HG02840 (cell line): ENCODE data around the gene TTC9C.
"Not testable (repeated sequence)": the region's sequence is repeated elsewhere in the genome, so short reads cannot be mapped to it uniquely, and the experiment has no call there.

Experiments
- ATAC-seq: cut with Tn5 transposase; IDR thresholded peaks from one replicate; pipeline ENCODE4 v1.9.1; 2021; ENCODE audit warnings: mild to moderate bottlenecking, moderate library complexity, moderate number of reproducible peaks; ENCODE audit not compliant: unreplicated experiment, low FRiP score

TTC9C gene

DNA sequence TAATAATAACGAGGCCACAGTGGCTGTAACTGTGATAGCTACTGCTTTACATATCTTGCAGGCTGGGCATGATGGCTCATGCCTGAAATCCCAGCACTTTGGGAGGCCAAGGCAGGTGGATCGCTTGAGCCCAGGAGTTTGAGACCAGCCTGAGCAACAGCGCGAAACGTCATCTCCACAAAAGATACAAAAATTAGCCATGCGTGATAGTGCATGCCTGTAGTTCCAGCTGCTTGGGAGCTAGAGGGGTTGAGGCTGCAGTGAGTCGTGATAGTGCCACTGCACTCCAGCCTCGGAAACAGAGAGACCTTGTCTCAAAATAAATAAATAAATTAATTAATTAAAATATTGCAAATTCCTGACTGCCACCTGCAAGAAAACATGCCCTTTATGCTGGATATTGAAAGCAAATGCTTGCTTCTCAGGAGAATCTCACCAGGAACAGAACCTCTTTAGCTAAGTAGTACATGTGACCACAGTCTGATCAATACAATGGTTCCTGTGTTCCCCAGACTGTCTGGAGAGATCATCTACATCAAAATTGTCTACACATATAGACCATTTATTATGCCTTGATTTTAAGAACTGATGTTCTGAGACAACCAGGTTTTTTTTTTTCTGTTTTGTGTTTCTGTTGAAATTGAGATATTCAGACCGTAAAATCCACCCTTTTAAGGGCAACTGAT is 19.3 kb downstream of the TTC9C start:
- no peak for ATAC-seq

DNA sequence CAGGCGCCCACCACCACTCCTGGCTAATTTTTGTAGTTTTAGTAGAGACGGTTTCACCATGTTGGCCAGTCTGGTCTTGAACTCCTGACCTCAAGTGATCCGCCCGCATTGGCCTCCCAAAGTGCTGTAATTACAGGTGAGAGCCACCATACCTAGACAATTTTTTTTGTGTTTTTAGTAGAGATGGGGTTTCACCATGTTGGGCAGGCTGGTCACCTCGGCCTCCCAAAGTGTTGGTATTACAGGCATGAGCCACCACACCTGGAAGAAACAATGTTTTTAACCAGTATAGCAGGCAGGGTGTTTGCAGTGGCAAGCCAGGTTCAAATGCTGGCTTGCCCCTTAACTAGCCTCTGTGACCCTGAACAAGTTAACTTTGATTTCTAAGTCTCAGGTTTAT is 21.6 kb downstream of the TTC9C start:
- ATAC-seq, result not testable (repeated sequence)

DNA sequence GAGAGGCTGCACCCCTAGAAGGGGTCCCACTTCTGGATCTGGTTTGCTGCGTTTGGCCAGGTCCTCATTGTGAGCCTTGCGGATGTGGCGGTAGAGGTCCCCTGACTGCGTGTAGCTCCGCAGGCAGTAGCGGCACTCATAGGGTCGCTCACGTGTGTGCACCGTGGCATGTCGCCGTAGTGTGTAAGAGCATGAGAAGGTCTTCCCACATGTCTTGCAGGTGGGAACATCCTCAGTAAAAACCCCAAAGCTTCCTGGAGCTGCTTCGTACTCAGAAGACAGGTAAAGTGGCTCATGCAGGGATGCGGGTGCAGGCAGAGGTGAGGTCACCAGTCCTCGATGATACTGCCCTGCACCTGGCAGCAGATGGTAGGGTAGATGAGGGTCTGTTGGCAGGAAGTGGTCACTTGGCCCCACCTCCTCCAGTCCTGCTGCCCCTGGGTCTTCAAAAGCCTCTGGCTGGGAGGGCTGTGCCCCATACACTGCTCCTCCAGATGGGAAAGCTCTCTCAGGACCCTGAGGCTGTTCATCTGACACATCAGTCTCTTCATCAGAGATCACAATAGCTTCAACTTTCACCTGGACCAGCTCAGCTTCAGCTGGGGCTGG is 24.0 kb downstream of the TTC9C start:
- ATAC-seq, result no peak

DNA sequence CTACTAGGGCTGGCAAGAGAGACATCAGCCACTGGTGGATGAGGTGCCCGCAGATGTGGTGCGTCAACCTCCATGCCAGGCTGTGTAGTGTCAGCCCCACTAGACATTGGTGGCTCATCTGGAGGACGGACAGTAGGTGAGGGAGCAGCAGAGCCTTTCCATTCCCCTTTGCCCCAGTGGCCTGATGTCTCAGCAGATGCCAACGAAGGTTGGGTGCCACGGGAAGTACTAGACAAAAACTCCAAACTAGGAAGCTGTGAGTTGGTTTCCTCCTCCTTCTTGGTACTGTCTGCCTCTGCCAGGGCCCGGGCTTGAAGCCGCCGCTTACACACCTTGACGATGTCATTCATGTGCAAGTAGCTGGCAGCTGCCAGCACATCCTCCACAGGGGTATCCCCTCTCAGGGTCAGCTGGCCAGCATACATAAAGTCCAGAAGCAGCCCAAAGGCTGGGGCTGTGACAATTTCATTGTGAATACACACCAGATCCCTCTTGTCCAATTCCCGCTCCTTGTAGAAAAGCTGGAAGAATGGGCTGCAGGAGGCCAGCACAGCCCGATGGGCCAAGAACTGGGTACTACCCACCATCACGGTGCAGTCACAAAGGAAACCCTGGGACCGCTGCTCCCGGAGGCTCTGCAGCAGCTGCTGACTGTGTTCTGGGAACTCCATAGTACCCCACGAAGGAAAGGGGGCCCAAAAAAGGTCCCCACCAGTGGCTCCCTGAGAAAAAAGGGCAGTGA is 24.9 kb downstream of the TTC9C start:
- no peak for ATAC-seq

DNA sequence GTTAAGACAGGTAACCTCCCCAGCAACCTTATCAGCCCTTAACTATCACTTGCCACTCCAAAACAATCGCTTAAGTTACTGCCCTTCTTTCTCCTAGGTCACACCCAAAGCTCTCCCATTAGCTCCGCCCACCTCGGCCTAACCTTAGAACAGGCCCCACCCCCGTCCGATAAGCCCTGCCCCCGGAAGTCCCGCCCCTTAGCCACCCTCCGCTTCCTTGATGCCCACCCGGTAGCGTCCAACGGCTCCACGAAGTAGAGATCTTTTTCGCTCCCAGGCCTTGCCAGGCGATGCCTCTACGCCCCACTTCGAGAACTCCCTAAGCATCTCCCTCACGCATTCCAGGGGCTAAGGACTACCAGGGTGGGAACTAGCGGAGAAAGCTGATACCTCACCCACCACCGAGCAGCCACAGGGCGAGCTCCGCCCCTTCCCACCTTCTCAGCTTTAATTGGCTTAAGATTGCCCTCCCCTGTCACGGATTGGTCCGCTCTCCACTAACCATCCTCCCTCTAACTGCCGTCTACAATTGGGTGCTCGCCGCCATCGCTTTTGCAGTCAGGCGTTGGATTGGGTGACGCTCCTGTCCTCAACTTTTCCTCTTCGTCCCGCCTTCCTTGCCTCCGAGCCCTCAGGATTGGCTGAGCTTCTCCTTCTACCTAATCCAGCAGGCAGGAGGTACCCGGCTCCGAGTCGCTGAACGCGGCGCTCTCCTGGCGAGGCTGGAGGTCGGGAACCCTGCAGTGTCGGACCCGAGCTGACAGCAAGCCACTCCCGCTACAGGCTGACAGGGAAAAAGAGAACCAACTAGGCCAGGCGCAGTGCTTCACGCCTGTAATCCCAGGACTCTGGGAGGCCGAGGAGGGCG is 25.7 kb downstream of the TTC9C start, which contains the start of gene ZBTB3:
Gene ZBTB3 (minus strand): TSS at position 425 of the 868 bp plus-strand sequence. CDS start 496 bp downstream, outside the sequence.
- ATAC-seq, result peak; percentile 95

DNA sequence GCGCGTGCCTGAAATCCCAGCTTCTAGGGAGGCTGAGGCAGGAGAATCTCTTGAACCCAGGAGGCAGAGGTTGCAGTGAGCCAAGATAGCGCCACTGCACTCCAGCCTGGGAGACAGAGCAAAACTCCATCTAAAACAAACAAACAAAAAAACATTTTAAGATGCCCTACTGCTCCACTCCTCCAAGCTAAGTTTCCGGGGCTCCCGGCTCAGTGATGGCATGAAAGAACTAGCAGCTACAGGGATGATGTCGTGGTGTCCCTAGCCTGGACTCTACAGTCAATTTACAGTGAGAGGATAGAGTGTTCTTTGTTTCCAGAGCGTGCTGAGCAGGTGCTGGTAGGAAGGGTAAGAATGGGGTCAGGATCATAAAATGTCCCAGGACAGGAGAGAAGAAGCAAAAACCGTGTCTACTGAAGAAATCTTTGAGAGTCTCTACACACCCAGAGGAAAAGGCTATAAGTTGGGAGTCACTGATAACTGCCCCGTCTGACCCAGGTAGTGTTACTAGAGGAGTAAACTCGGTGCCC is 26.9 kb downstream of the TTC9C start:
- ATAC-seq, result no peak

DNA sequence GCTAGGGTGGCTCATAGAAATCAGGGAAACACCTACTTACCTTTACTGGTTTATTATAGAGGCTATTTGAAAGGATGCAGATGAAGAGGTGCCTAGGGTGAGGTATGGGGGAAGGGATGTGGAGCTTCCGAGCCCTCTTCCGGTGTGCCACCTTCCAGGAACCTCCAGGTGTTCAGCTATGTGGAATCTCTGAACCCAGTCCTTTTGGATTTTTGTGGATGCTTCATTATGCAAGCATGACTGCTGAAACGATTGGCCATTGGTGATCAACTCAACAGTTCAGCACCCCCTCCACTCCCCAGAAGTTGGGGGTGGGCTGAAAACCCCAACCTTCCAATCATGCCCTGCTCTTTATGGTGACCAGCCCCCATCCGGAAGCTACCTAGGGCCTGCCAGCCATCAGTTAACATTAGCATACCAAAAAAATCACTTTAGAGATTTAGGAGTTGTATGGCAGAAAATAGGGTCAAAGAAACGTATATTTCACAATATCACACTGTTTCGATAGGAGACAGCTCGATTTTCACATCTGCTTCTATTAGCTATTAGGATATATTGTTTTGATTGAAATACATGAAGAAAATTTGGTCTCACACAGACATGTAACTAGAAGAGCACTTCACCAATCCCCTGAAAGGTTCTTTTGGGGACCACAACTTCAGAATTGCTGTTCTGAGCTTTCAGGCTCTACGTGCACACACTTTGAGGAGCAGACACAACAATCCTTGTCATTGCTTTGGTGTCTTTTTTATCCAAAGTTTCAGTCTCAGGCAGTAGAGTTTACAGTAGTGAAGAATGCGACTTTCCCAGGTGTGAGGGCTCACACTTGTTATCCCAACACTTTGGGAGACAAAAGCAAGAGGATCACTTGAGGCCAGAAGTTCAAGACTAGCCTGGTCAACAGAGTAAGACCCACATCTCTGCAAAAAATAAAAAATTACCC is 29.8 kb downstream of the TTC9C start:
- ATAC-seq, result no peak

DNA sequence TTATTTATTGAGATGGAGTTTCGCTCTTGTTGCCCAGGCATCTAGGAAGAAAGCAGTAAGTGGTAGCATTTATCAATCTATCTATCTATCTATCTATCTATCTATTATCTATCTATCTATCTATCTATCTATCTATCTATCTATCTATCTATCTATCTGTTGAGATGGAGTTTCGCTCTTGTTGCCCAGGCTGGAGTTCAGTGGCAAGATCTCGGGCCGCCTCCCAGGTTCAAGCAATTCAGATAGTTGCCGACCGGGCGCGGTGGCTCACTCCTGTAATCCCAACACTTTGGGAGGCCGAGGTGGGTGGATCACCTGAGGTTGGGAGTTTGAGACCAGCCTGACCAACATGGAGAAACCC is 32.6 kb downstream of the TTC9C start:
- ATAC-seq, result not testable (repeated sequence)

DNA sequence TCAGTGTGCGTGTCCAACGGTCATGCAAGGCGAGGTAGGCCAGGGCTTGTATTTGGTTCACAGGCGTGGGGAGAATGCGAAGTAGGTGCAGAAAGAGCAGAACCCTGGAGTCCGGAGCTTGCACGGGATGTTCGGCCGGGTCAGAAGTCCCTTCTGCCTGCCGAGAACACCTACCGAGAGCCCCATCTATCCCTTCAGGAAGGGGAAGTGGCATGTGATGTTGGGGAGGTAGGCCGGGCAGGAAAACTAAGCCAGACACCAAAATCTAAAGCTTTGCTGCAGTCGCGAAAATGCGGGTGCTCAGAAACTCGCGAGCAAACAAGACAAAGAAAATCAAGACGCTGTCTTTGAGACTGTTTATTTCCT is 42.5 kb downstream of the TTC9C start:
- peak; percentile 1 for ATAC-seq

DNA sequence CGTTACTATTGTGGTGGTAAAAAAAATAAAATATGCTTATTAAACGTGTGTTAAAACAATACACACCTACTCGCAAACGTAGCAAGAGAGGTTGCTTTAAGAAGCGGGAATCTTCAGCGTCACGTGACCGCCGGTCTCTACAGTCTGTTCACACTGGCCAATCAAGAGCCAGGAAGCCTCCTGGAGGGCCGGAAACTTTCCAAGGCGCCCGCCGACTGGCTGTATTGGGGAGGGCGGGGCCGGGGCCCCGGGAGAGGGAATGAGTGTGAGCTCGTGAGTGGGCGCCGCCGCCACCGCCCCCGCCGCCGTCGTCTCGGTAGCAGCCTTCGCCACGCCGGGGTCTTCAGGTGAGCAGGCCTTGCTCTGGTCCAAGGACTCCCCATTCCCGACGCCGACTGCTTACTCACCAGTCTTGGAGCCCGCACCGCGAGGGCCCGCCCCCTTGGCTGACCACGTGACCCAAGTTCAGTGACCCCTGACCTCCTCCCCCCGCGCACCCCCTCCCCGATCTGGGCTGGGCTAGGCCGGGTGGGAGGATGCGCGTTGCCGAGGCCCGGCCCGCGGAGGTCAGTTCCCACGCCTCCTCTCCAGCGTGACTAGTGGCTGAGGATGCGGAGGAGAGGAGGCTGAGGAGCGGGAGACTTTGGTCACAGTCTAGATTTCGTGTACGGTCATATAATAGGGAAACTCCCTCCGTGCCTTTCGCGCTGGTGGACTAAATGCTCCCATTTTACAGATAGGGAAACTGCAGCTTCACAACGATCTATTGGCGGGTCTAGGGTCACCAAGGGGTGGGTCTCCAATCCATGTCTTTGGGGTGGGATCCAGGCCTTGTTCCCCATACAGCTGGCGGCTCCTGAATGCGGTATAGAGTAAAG is 43.1 kb downstream of the TTC9C start, which contains the start of gene TAF6L:
Gene TAF6L (plus strand): TSS at position 253 of the 878 bp plus-strand sequence. CDS start 4,388 bp downstream, outside the sequence.
- ATAC-seq, result peak; percentile 84

DNA sequence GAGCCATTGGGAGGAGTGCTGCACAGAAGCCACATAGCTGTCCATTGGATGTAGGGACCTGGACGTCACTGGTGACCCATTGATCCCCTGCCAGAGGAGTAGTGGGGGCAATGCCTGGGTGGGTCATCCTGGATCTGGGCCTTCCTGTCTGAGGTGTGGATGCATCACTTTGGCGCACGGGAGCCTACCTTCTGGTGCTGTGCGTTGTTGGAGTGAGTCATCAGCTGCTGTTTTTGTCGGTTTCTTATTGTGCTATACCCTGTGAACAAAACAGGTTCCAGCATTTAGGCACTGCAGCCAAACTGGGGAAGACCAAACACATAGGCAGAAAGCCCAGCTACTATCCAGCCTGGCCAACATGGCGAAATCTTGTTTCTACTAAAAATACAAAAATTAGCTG is 46.1 kb downstream of the TTC9C start:
- no peak for ATAC-seq

DNA sequence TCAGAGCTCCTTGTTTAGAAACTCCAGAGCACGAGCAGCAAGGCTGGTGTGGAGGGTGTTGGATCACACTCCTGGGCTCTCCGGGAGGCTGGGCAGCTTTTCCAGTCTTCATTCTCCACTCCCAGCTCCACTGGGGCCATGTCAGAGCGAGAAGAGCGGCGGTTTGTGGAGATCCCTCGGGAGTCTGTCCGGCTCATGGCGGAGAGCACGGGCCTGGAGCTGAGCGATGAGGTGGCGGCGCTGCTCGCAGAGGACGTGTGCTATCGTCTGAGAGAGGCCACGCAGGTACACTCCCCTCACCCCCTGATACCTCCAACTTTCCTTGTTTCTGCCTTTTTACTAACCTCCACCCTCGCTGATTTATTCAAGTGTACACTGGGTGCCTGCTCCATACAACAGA is 47.4 kb downstream of the TTC9C start:
- ATAC-seq, result no peak

DNA sequence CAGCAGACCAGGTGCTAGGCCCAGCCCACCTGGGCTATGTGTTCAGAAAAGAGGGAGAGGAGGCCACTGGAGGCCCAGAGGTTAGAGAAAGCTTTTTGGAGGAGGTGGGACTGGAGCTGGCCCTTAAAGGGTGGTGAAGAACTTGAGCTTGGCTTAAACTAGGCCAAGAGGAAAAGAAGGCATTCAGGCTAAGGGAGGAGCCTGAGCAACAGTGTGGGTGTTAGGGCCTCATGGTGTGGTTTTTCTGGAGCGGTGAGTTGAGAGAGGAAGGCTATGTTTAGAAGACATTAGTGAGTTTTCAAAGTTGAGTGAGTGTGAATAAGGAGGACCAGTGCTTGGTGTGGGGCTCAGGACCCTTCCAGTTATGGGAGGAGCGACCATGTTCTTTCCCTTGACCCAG is 49.1 kb downstream of the TTC9C start:
- ATAC-seq, result no peak

DNA sequence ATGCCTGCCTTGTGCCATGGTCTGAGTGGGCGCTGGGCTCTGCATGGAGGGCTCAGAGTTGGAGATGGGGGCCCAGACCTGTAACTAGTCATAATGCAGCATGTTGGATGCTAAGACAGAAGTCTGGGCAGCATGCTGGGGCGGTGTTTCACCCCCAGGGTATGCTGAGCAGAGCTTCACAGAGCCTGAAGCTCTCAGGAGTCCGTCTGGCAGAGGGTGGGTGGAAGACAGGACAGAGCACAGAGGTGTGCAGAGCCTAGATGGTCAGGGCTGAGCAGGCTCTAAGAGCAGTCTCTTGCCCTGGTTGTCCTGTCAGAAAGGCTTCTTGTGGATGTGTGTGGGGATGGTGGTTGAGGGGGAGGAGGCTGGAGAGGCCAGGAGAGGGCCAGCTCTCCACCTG is 50.2 kb downstream of the TTC9C start:
- ATAC-seq, result no peak

DNA sequence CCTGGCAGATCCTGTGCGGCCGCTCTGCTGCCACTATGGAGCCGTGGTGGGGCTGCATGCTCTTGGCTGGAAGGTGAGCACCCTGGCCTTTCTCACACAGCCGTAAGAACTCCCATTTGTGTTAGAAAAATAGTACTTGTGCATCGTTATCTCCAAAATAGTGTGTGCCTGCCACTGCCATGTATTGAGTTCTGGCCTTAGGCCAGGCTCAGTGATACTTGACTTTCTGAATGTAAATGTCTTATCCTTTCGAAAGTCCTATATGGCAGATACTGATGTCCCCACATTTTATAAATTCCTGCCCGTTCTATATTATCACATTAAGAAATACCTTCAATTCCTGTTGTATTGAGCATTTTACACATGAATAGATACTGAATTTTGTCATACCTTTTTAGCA is 54.5 kb downstream of the TTC9C start:
- ATAC-seq, result no peak

DNA sequence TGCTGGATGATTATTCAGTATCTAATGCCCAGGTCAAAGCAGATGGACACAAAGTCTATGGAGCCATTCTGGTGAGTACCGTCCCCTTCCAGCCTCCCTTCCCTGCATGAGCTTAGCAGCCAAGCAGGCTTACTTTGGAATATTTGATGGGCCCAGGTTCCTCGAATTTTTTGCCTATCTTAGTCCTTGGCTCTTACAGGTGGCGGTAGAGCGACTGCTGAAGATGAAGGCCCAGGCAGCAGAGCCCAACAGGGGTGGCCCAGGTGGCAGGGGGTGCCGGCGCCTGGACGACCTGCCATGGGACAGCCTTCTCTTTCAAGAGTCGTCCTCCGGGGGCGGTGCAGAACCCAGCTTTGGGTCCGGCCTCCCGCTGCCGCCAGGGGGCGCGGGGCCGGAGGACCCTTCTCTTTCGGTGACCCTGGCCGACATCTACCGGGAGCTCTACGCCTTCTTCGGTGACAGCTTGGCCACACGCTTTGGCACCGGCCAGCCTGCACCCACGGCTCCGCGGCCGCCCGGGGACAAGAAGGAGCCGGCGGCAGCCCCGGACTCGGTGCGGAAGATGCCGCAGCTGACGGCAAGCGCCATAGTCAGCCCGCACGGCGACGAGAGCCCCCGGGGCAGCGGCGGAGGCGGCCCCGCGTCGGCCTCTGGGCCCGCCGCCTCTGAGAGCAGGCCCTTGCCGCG is 58.2 kb downstream of the TTC9C start:
- peak; percentile 63 for ATAC-seq

DNA sequence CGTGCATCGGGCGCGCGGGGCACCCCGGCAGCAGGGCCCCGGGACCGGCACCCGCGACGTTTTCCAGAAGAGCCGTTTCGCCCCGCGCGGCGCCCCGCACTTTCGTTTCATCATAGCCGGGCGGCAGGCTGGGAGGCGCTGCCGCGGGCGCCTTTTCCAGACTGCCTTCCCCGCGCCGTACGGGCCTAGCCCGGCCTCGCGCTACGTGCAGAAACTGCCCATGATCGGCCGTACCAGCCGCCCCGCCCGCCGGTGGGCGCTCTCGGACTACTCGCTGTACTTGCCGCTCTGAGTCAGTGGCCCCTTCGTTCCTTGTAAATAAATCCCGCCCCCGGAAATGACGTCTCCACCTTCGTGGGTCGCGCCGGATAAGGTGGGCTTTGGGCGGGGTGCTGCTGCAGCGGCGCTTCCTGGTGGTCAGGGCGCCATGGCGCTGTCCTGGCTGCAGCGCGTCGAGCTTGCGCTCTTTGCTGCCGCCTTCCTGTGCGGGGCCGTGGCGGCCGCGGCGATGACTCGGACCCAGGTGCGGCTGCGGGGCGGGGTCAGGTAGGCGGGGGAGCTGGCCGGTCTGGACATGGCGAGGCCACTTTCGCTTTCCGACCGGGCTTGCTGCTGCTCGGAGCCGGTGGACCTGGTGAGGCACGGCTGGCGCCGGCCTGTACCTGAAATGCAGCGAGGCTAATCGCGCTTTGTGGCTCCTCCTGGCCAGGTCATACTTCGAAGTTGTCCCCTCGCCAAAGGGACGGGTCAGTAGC is 58.9 kb downstream of the TTC9C start, which contains the start of gene TMEM179B:
Gene TMEM179B (plus strand): TSS at position 398 of the 755 bp plus-strand sequence. CDS start 30 bp downstream, at position 428.
- ATAC-seq, result peak; percentile 61
